ENCODE results near the gene ASTN2. TPM values are rescaled to one million over a fixed set of nuclear protein-coding genes. Genes with fewer than 3 reads are reported as not detected.

Gene ASTN2
- total RNA-seq, 1 donor from 2014 or later: 0.53 TPM

- FAIRE-seq: no peak
- H3K27me3 ChIP-seq (ENCODE audit: control insufficient read depth, insufficient read depth, low read length): no peaks in the 10 kb centered on the region
- H3K36me3 ChIP-seq (ENCODE audit: control insufficient read depth, insufficient read depth, low read length): no peaks in the 10 kb centered on the region
- DNase-seq (ENCODE audit: low read depth): no peak
- H3K4me3 ChIP-seq (ENCODE audit: low read depth, low read length): no peak overlapping the region
- no peak for TF ChIP-seq CTCF (IDR thresholded peaks at IDR 0.05; ENCODE audit: insufficient read depth, low read length, severe bottlenecking)
Measured at GRCh38 chr9:116883676-116884075, 531.2 kb downstream of the ASTN2 start.

GRCh38 chr9:116877072-116877471 is 537.8 kb downstream of the ASTN2 start:
- no peak for FAIRE-seq
- H3K27me3 ChIP-seq (ENCODE audit: control insufficient read depth, insufficient read depth, low read length): no peaks in the 10 kb centered on the region
- H3K36me3 ChIP-seq (ENCODE audit: control insufficient read depth, insufficient read depth, low read length): no peaks in the 10 kb centered on the region
- TF ChIP-seq CTCF (IDR thresholded peaks at IDR 0.05; ENCODE audit: insufficient read depth, low read length, severe bottlenecking): no peak
- H3K4me3 ChIP-seq (ENCODE audit: low read depth, low read length): no peak overlapping the region
- no peak for DNase-seq (ENCODE audit: low read depth)

GRCh38 chr9:116875576-116875975 is 539.3 kb downstream of the ASTN2 start:
- H3K4me3 ChIP-seq (ENCODE audit: low read depth, low read length): no peak overlapping the region
- H3K27me3 ChIP-seq (ENCODE audit: control insufficient read depth, insufficient read depth, low read length): no peaks in the 10 kb centered on the region
- FAIRE-seq (no peak), DNase-seq (ENCODE audit: low read depth) (no peak)
- TF ChIP-seq CTCF (IDR thresholded peaks at IDR 0.05; ENCODE audit: insufficient read depth, low read length, severe bottlenecking): no peak
- no peaks in the 10 kb centered on the region for H3K36me3 ChIP-seq (ENCODE audit: control insufficient read depth, insufficient read depth, low read length)

- FAIRE-seq: no peak
Measured at GRCh38 chr9:116873937-116874914, 540.6 kb downstream of the ASTN2 start.

GRCh38 chr9:116873491-116873890 is 541.4 kb downstream of the ASTN2 start:
- DNase-seq (ENCODE audit: low read depth) (no peak), FAIRE-seq (peak; percentile 73)
- H3K36me3 ChIP-seq (ENCODE audit: control insufficient read depth, insufficient read depth, low read length): no peaks in the 10 kb centered on the region
- H3K27me3 ChIP-seq (ENCODE audit: control insufficient read depth, insufficient read depth, low read length): no peaks in the 10 kb centered on the region
- no peak overlapping the region for H3K4me3 ChIP-seq (ENCODE audit: low read depth, low read length)
- TF ChIP-seq CTCF (IDR thresholded peaks at IDR 0.05; ENCODE audit: insufficient read depth, low read length, severe bottlenecking): no peak

More at GRCh38 chr9:116873937-116874914, 540.6 kb downstream of the ASTN2 start:
- Histone ChIP-seq H3K4me3 (ENCODE audit: low read depth, low read length) (no peak overlapping the region), H3K36me3 (ENCODE audit: control insufficient read depth, insufficient read depth, low read length) (no peaks in the 10 kb centered on the region), H3K27me3 (ENCODE audit: control insufficient read depth, insufficient read depth, low read length) (no peaks in the 10 kb centered on the region)
- DNase-seq (ENCODE audit: low read depth): no peak
- no peak for TF ChIP-seq CTCF (IDR thresholded peaks at IDR 0.05; ENCODE audit: insufficient read depth, low read length, severe bottlenecking)

All from bronchial epithelial cell (primary cell).